Effector memory CD8-positive, alpha-beta T cell (primary cell): Measurements from ENCODE around the gene CMTM1.

Experiments
- ATAC-seq: fragments of 150-1000 bp; cut with Tn5 transposase; replicated peaks from 2 replicates; pipeline ENCODE4 v1.10.0; 2021; ENCODE audit warnings: mild to moderate bottlenecking, moderate library complexity
- DNase-seq, 3 experiments: peaks; one replicate each; pipeline ENCODE4 v3.0.0; 2021
- H3K27ac Mint-ChIP-seq, 2 donors: one replicate each; pipeline ENCODE4 v1.8.0; 2022; ENCODE audit warnings: mild to moderate bottlenecking in 2 of 2, mixed read lengths in 2 of 2, moderate library complexity in 2 of 2
- H3K27me3 Mint-ChIP-seq, 2 donors: one replicate each; pipeline ENCODE4 v1.8.0; 2022; ENCODE audit warnings: mixed read lengths in 2 of 2
- H3K36me3 Mint-ChIP-seq: one replicate; pipeline ENCODE4 v1.8.0; 2022; ENCODE audit warnings: mild to moderate bottlenecking, moderate library complexity, mixed read lengths; ENCODE audit not compliant: insufficient read depth
- H3K4me1 Mint-ChIP-seq, 2 donors: one replicate each; pipeline ENCODE4 v1.8.0; 2022; ENCODE audit warnings: low read depth in 2 of 2, mixed read lengths in 2 of 2
- H3K4me3 Mint-ChIP-seq, 2 donors: one replicate each; pipeline ENCODE4 v1.8.0; 2022; ENCODE audit warnings: mild to moderate bottlenecking in 2 of 2, mixed read lengths in 2 of 2, moderate library complexity in 2 of 2
- H3K9me3 Mint-ChIP-seq, 2 donors: one replicate each; pipeline ENCODE4 v1.8.0; 2022; ENCODE audit warnings: mixed read lengths in 2 of 2
- total RNA-seq, 9 experiments: gene quantifications; one replicate each; lab custom pipeline; 2026; lab: John Stamatoyannopoulos, UW

The CMTM1 gene
- total RNA-seq = 0 to 6.0 (median 0.79) reads per million in 9 experiments

DNA sequence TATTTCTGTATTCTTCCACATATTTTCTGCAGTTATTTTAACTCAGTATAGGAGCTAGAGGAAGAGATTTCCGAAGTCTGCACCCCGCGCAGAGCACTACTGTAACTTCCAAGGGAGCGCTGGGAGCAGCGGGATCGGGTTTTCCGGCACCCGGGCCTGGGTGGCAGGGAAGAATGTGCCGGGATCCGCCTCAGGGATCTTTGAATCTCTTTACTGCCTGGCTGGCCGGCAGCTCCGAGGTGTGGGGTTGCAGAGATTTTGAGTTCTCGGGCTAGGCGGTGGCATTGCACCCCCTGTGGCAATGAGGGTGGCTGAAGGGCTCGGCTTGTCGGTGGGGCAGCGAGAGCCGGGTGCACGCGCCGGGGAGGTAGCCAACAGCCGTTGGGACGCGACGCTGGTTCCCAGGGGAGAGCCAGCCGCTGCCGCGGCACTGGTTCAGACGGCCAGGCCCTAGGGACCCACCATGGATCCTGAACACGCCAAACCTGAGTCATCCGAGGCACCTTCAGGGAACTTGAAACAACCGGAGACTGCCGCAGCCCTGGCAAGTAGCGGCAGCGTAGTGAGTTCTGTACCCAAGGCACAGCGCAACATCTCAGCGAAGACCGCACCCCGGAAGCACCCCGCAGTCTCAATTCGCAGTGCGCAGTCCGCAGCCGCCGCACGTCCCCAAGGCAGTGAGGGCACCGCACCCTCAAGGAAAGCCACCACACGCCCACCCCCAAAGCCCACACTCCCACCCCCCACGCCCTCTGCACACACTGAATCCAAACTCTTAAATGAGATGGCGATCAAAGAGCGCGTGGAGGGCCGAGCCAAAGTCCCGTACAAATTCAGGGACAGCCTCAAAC lies at the start of gene CMTM1:
CMTM1 (plus strand) TSS at position 389 of the 851 bp plus-strand sequence; CDS start at position 464, 75 bp downstream.
- H3K36me3 Mint-ChIP-seq = peaks cover 50% of the 10 kb centered on the region
- H3K27me3 Mint-ChIP-seq = no peaks in the 10 kb centered on the region
- peak within 1 kb of the TSS; percentile 51 to 77 for H3K27ac Mint-ChIP-seq

GRCh38 chr16:66516509-66516807 lies 49.8 kb upstream of the CMTM1 start:
- no peaks in the 10 kb centered on the region for H3K9me3 Mint-ChIP-seq
- DNase-seq (no peak), ATAC-seq (peak; percentile 16)
- peaks cover 58% of the 10 kb centered on the region in 2 donors for H3K4me1 Mint-ChIP-seq
- peaks cover 12% of the 10 kb centered on the region for H3K36me3 Mint-ChIP-seq
- H3K27ac Mint-ChIP-seq = peak overlapping the region; percentile 97 to 100
- H3K4me3 Mint-ChIP-seq = peak overlapping the region; percentile 69 to 77
- H3K27me3 Mint-ChIP-seq = no peaks in the 10 kb centered on the region

More for the DNA sequence above, at the start of gene CMTM1:
- DNase-seq (no peak), ATAC-seq (no peak)
- Mint-ChIP-seq H3K9me3 (no peaks in the 10 kb centered on the region), H3K4me3 (no peak within 1 kb of the TSS), H3K4me1 (peaks cover 30 to 40% of the 10 kb centered on the region in 2 donors)

DNA sequence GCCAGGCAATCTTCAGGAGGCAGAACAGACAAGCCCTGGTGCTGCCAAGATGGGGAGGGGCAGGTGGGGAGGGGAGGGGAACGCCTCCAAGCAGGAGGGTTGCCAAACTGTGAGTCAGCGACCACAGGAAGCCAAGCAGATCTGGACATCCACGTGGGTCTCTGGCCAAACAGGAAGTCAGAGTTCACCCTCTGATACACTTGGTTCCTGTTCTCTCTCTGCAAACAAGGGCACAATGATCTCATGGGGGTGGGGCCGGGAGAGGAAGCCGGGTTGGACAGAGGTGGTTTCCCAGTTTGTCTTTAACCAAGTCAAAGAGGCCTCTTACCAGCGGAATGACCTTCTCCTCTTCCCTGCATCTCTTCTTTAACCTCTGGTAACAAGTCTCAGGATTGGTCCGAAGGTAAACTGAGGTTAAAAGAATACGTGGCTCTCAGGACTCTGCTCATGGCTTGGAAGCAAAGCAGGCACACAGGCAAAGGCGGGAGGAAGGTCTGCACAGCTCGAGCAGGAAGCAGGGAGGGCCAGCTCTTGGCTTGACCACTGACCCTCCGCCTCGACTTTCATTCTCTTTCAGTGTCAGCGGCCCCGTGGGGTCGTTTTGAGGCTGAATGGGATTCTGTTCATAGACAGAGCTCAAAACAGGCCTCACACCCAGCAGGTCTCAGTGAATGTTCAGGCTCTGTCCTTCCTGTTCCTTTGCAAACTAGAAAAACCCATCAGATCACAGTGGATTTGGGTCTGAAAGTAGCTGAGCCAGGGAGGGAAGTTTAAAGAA lies 49.2 kb upstream of the CMTM1 start:
- peak overlapping the region; percentile 97 to 100 for H3K27ac Mint-ChIP-seq
- H3K4me1 Mint-ChIP-seq = peaks cover 61% of the 10 kb centered on the region in 2 donors
- peak; percentile 63 to 76 (median 67) for DNase-seq
- no peaks in the 10 kb centered on the region for H3K9me3 Mint-ChIP-seq
- H3K27me3 Mint-ChIP-seq = no peaks in the 10 kb centered on the region
- peaks cover 11% of the 10 kb centered on the region for H3K36me3 Mint-ChIP-seq
- peak; percentile 90 for ATAC-seq
- H3K4me3 Mint-ChIP-seq = peak overlapping the region; percentile 69 to 77

DNA sequence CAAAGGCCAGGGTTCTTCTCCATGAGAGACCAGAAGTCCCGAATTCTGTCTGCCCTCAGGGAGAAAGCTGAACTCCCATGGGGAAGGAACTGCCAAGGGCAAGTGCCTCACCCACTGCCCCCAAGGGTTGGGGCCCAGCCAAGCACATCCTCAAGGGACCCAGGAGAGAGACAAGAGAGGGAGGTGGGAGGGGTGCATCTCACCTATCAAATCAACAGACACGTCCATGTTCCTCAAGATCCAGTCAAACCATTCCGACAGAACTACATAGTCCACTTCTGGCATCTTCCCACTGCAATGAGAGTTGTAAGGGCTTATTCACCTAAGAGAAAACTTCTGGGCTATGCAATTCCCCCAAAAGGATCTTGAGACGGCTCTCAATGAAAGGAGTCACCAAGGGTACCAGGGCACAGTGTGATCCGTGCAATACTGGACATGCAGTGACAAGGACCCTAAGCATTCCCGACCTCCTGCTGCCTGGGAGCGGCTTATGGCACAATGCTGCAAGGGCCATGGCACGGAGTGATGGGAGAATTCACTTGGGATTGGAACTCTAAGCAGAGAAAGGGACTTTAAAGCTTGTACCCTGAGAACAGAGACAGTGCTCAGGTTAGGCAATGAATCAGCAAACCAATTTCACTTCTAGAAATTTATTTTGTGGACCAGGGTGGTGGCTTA lies 48.5 kb upstream of the CMTM1 start:
- Mint-ChIP-seq H3K27me3 (no peaks in the 10 kb centered on the region), H3K9me3 (no peaks in the 10 kb centered on the region), H3K4me3 (peak overlapping the region; percentile 69 to 77), H3K4me1 (peaks cover 65 to 67% of the 10 kb centered on the region in 2 donors), H3K27ac (peak overlapping the region; percentile 97 to 100), H3K36me3 (peaks cover 13% of the 10 kb centered on the region)
- ATAC-seq (no peak), DNase-seq (no peak)

GRCh38 chr16:66519482-66520373 lies 46.5 kb upstream of the CMTM1 start:
- peak overlapping the region; percentile 25 to 78 for H3K4me3 Mint-ChIP-seq
- peaks cover 80 to 83% of the 10 kb centered on the region in 2 donors for H3K4me1 Mint-ChIP-seq
- no peaks in the 10 kb centered on the region for H3K9me3 Mint-ChIP-seq
- DNase-seq = no peak
- no peak for ATAC-seq
- H3K36me3 Mint-ChIP-seq = peaks cover 19% of the 10 kb centered on the region
- no peaks in the 10 kb centered on the region for H3K27me3 Mint-ChIP-seq
- peak overlapping the region; percentile 95 to 98 for H3K27ac Mint-ChIP-seq

GRCh38 chr16:66520406-66521170 lies 45.7 kb upstream of the CMTM1 start:
- DNase-seq (no peak), ATAC-seq (no peak)
- no peaks in the 10 kb centered on the region for H3K27me3 Mint-ChIP-seq
- peak overlapping the region; percentile 95 to 98 for H3K27ac Mint-ChIP-seq
- H3K4me3 Mint-ChIP-seq = peak overlapping the region; percentile 72 to 78
- H3K9me3 Mint-ChIP-seq = no peaks in the 10 kb centered on the region
- peaks cover 79 to 83% of the 10 kb centered on the region in 2 donors for H3K4me1 Mint-ChIP-seq
- H3K36me3 Mint-ChIP-seq = peaks cover 19% of the 10 kb centered on the region

- Mint-ChIP-seq H3K27me3 (no peaks in the 10 kb centered on the region), H3K36me3 (peaks cover 19% of the 10 kb centered on the region), H3K9me3 (no peaks in the 10 kb centered on the region), H3K27ac (peak overlapping the region; percentile 95 to 98), H3K4me1 (peaks cover 79 to 83% of the 10 kb centered on the region in 2 donors), H3K4me3 (peak overlapping the region; percentile 72 to 78)
- ATAC-seq = no peak
- no peak for DNase-seq
These were observed 45.0 kb upstream of the CMTM1 start for GRCh38 chr16:66521252-66521713.

DNA sequence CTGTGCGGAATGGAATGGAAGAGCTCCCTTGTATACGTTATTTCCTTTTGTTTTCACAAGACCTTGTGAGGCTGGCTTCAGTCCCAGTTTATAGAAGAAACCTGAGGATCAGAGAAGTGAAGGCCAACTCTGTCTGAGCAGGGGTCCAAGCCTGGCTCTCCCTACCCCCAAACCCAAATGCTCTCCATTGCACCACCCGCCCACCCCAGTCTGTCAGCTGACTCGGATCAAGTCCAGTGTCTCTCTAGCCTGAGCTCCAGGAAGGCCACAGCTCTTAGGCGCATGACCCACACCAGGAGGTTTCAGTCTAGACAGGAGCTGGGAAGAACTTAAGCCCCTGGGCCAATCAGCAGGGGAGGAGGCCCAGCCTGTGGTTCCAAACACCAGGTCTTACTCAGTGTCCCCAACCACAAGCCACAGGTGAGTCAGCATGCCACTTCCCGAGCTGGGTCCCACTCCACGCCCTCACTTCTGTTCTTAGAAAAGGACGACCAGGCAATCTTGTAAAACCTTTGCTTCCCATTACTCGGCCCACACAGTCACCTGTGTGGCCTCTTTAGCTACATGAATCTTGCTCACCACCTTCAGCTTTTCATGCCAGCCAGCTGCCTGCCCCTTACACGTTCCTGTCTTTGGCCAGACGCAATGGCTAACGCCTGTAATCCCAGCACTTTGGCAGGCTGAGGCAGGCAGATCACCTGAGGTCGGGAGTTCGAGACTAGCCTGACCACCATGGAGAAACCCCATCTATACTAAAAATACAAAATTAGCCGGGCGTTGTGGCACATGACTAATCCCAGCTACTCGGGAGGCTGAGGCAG lies 44.1 kb upstream of the CMTM1 start:
- Mint-ChIP-seq H3K4me3 (peak overlapping the region; percentile 72 to 78), H3K27me3 (no peaks in the 10 kb centered on the region), H3K27ac (peak overlapping the region; percentile 95 to 98), H3K36me3 (peaks cover 16% of the 10 kb centered on the region), H3K4me1 (peaks cover 72 to 78% of the 10 kb centered on the region in 2 donors), H3K9me3 (no peaks in the 10 kb centered on the region)
- ATAC-seq (peak; percentile 84), DNase-seq (peak; percentile 62 to 72 (median 70))

- no peaks in the 10 kb centered on the region for H3K9me3 Mint-ChIP-seq
- H3K4me1 Mint-ChIP-seq = peaks cover 70 to 71% of the 10 kb centered on the region in 2 donors
- no peaks in the 10 kb centered on the region for H3K27me3 Mint-ChIP-seq
- H3K36me3 Mint-ChIP-seq = peaks cover 14% of the 10 kb centered on the region
- no peak for DNase-seq
- H3K27ac Mint-ChIP-seq = peak overlapping the region; percentile 95 to 98
- no peak for ATAC-seq
- peak overlapping the region; percentile 72 to 78 for H3K4me3 Mint-ChIP-seq
These were observed 43.2 kb upstream of the CMTM1 start for GRCh38 chr16:66522816-66523590.

DNA sequence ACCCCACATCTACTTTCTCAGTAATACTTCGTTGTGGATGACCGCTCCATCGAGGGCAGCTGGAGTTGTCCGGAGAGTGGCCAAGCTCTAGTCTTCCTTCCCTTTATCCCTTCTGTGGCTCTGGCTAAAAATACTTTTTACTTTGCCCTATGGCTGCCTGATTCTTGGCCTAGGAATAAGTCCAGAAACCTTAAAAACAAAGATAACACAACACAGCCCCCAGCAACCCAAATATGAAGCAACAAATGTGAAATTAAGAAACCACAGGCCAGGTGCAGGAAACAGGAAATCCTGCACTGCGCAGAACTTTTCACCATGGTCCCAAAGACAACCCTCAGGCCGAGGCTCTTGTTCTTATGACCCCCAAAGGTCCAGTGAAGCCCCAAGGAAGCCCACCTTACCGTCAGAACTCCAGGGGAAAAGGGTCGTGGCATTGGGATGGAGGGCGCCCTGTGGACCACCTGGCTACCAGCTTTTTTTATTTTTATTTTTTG lies 42.3 kb upstream of the CMTM1 start:
- H3K9me3 Mint-ChIP-seq = no peaks in the 10 kb centered on the region
- peak overlapping the region; percentile 72 to 78 for H3K4me3 Mint-ChIP-seq
- DNase-seq (peak; percentile 29 to 38 (median 35)), ATAC-seq (peak; percentile 59)
- H3K27me3 Mint-ChIP-seq = no peaks in the 10 kb centered on the region
- peak overlapping the region; percentile 94 to 95 for H3K27ac Mint-ChIP-seq
- H3K36me3 Mint-ChIP-seq = peaks cover 15% of the 10 kb centered on the region
- peaks cover 70 to 71% of the 10 kb centered on the region in 2 donors for H3K4me1 Mint-ChIP-seq
